Bone marrow (tissue), 2 donors: ENCODE measurements around the gene OSCAR.
A peak's percentile ranks its signal among the peaks of the same experiment; 100 is the strongest.

ENCODE experiments used
- DNase-seq, 2 donors: peaks; one replicate each; lab custom pipeline; 2025; lab: John Stamatoyannopoulos, UW

The OSCAR gene

DNA sequence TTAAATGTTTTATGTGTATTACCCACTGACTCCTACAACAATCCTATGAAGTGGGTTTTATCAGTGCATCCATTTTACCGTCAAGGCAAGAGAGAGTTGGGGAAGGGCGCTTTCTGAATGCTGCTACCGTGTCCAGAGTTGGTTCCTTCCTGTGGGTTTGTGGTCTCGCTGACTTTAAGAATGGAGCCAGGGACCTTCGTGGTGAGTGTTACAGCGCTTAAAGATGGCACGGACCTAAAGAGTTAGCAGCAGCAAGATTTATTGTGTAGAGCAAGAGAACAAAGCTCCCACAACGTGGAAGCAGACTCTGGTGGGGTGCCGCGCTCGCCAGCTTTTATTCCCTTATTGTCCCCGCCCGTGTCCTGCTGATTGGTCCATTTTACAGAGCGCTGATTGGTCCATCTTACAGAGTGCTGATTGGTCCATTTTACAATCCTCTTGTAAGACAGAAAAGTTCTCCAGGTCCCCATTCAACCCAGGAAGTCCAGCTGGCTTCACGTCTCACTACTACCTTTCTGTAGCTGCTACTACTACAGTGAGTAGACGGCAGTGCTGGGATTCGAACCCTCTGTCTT is 6.1 kb downstream of the OSCAR start:
- DNase-seq, result no peak

DNA sequence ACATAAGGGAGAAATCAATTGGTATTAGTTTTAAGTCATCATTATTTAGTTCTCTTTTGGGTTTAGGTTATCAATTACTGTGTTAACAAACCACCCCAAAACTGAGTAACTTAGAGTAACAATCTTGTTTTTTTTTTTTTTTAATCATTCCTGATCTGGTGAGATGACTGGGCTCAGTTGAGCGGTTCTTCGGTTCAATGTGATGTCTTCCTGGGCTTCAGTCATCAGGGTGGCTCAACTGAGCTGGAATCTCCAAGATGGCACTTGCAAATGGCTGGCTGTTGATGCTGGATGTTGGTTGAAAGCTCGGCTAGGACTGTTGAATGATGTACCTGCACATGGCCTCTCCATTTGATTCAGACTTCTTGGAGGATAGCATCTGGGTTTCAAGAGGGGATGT is 16.2 kb downstream of the OSCAR start:
- no peak for DNase-seq

DNA sequence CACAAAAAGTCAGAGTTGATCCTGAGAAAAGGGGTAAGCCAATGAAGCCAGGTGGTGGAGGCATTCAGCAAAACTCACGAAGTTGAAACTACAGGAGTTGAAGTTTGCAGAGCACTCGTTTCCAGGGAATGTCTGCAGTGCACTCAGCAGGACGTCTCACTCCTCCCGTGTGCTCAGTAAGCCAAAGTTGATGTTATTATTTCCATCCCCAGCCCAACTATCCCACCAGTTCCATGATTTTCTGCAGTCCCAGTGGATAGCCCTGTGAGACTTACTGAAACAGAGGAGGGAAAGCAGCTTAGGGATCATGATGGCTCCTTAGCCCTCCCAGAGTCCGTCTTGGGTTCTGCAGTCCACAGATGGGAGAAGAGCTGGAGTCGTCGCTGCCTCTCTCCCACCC is 19.6 kb downstream of the OSCAR start, which contains the start of gene TARM1:
Gene TARM1, minus strand, starts transcription at position 334 of the 400 bp plus-strand sequence. Its CDS starts 25 bp downstream, at position 309.
- DNase-seq, result no peak

DNA sequence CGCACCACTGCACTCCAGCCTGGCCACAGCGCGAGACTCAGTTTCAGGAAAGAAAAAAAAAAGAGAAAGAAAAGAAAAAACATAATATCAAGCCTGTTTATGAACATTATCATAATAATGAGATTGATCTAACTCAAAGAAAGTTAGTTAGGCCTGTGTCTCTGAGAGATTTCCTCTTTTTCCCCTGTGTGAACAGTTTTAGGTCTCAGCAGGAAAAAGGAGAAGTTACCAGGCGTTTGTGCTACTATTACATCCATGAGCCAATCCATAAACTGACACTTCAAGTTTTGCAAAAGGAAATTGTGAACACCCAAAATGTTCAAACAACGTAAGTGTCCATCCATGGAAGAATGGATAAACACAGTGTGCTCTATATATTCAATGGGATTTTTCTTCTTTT is 23.3 kb downstream of the OSCAR start:
- DNase-seq, result peak in 1 of 2 donors; percentile 38

DNA sequence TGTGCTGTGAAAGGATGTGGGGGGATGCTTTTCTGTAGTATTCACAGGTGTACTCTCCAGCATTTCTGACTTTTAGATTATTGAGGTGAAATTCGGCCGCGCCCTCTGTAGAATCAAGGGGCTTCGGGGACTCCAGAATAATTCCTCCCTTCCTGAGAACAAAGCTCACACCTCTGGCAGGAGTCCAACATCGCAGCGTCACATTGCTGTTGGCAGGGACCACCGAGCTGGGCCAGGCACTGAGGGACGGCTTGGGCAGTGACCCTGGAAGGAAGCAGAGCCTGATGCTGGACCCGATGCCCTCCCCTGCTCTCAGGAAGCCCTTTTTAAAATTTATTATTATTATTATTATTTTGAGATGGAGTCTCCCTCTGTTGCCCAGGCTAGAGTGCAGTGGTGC is 25.8 kb downstream of the OSCAR start:
- DNase-seq, result no peak

DNA sequence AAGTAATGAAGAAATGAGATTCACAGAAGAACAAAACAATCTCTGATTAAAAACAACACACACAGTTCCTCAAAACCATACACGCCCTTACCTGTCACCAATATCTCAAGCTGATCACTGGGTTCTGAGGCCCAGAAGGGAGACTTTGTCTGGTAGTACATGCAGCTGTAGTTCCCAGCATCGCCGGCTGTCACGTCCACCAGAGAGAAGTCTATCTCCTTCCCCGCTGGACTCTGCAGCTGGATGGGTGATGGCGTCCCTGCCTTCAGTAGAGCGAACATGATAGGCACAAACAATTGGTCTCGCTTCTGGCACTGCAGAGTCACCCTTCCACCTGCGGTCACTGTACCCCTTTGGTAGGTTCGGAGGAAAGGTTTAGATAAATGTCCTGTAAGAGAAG is 26.8 kb downstream of the OSCAR start:
- no peak for DNase-seq

DNA sequence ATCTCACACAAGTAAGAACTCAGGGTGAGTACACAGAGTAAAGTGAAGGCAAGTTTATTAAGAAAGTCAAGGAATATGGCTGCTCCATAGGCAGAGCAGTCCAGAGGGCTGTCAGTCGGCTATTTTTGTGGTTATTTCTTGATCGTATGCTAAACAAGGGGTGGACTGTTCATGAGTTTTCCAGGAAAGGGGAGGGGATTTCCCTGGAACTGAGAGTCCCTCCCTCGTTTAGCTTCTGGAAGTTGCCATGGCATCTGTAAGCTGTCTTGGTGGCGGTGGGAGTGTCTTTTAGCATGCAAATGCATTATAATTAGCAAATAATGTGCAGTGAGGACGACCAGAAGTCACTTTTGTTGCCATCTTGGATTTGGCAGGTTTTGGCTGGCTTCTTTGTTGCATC is 31.1 kb downstream of the OSCAR start:
- no peak for DNase-seq

DNA sequence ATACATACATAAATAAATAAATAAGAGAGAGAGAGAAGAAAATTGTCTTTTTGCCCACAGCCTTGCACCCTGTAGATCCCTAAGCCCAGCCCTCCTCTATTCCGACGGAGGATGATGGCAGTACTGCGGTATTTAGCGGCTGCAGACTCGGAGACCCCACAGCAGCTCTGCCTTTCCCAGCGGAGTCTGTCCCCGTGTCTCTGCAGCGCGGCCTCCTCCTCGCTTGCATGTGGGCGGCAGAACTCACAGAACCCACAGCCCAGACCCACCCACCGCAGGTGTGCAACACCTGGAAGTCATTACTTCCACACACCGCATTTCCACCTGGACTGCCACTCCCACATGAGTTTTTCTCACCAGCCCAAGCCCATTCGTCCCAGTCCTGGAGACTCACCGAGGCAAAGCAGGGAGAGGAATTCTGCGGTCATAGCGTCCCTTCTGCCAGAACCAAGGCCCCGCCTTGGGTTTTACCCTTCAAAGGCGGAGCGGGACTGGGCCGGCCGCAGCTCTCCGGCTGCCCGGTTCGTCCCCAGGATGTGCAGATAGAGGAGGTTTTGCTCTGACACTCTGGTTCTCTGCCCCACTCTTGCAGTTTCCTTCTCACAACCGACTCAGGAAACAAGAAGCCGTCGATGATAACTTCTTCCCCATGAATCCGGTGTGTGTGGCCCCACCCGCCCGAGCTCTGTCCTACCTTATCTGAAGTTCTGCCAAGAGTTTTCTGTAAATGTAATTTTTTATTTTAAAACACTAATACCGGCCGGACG is 37.1 kb downstream of the OSCAR start, which contains the start of gene VSTM1:
Gene VSTM1, minus strand, starts transcription at position 548 of the 767 bp plus-strand sequence. Its CDS starts 120 bp downstream, at position 428.
- DNase-seq, result no peak

DNA sequence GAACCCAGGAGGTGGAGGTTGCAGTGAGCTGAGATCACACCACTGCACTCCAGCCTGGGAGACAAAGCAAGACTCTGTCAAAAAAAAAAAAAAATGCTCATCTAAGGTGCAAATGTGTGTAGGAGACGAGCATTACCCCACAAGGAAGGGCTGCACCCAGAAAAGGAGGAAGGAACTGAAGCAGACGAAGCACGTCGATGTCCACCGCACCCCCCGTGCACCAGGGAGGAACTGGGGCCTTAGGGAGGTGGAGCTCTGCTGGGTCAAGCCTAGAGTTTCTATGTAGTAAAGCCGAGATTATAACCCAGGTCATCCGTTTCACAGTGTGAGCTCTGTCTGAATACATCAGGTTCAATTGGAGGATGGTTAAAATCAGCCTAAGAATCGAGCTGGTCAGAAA is 38.0 kb downstream of the OSCAR start:
- DNase-seq, result no peak

DNA sequence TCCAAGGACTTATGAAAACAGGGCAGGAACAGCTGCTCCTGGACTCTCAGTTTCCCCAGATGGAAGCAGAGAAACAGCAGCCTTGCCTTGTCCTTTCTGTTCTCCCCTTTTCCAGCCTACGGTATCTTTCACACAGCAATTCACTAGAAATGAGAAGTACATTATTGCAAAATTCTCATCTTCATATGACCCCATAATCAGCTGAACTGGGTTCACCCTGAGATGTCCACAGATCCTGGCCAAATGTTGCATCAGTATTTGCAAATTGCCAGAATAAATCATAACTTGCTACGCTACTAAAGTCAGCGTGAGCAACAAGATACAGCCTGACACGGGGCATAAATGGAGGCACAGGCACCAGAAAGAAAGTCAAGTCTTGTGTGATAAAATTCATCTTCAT is 53.0 kb downstream of the OSCAR start:
- no peak for DNase-seq

DNA sequence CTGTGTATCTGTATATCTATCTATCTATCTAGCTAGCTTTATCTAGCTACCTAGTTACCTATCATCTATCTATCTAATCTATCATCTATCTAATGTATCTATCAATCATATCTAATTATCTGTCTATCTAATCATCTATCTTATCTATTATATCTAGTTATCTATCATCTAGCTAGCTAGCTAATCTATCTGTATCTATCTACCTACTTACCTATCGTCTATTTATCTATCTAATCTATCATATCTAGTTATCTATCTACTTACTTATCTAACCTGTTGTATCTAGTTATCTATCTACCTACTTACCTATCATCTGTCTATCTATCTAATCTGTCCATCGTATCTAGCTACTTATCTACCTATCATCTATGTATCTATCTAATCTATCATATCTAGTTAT is 54.8 kb downstream of the OSCAR start:
- DNase-seq, result no peak
